ENCODE measurements around the gene CCDC141.

CCDC141 gene

GRCh38 chr2:178863130-178863855 is 186.6 kb downstream of the CCDC141 start:
- no peak for DNase-seq

- no peak for DNase-seq
Measured at GRCh38 chr2:178860551-178860950, 189.4 kb downstream of the CCDC141 start.

- no peak for DNase-seq
Measured at GRCh38 chr2:178859730-178860129, 190.2 kb downstream of the CCDC141 start.

GRCh38 chr2:178858896-178859625 is 190.9 kb downstream of the CCDC141 start:
- DNase-seq: no peak

GRCh38 chr2:178855151-178855550 is 194.8 kb downstream of the CCDC141 start:
- DNase-seq: no peak

GRCh38 chr2:178848335-178848734 is 201.6 kb downstream of the CCDC141 start:
- no peak for DNase-seq

GRCh38 chr2:178846458-178846802 is 203.5 kb downstream of the CCDC141 start:
- DNase-seq: no peak

GRCh38 chr2:178845566-178846457 is 204.1 kb downstream of the CCDC141 start:
- no peak for DNase-seq

- no peak for DNase-seq
Measured at GRCh38 chr2:178844701-178845100, 205.2 kb downstream of the CCDC141 start.

- no peak for DNase-seq
Measured at GRCh38 chr2:178844269-178844668, 205.7 kb downstream of the CCDC141 start.

GRCh38 chr2:178843697-178844096 is 206.2 kb downstream of the CCDC141 start:
- no peak for DNase-seq

GRCh38 chr2:178836807-178837206 is 213.1 kb downstream of the CCDC141 start:
- no peak for DNase-seq

- DNase-seq: no peak
Measured at GRCh38 chr2:178834086-178834485, 215.9 kb downstream of the CCDC141 start.

- DNase-seq: no peak
Measured at GRCh38 chr2:178833382-178833781, 216.6 kb downstream of the CCDC141 start.

GRCh38 chr2:178830451-178830850 is 219.5 kb downstream of the CCDC141 start:
- DNase-seq: no peak

- DNase-seq: no peak
Measured at GRCh38 chr2:178829981-178830380, 220.0 kb downstream of the CCDC141 start.

- DNase-seq: no peak
Measured at GRCh38 chr2:178829299-178829960, 220.5 kb downstream of the CCDC141 start.

GRCh38 chr2:178828486-178828881 is 221.5 kb downstream of the CCDC141 start:
- no peak for DNase-seq

- DNase-seq: no peak
Measured at GRCh38 chr2:178827739-178828485, 222.0 kb downstream of the CCDC141 start.

GRCh38 chr2:178827111-178827510 is 222.8 kb downstream of the CCDC141 start:
- no peak for DNase-seq

GRCh38 chr2:178825183-178825582 is 224.8 kb downstream of the CCDC141 start:
- DNase-seq: no peak

- DNase-seq: no peak
Measured at GRCh38 chr2:178824181-178824580, 225.8 kb downstream of the CCDC141 start.

Data from NCI-H510A treated with DMSO at 0.1 percent for 48 hours (cell line).